HG03097 (cell line): ENCODE results near the gene SP5.
"Not testable (repeated sequence)": the region's sequence is repeated elsewhere in the genome, so short reads cannot be mapped to it uniquely, and the experiment has no call there.

Experiments used
- ATAC-seq: cut with Tn5 transposase; IDR thresholded peaks from one replicate; pipeline ENCODE4 v1.9.1; 2021; ENCODE audit not compliant: unreplicated experiment, low FRiP score

SP5 gene

DNA sequence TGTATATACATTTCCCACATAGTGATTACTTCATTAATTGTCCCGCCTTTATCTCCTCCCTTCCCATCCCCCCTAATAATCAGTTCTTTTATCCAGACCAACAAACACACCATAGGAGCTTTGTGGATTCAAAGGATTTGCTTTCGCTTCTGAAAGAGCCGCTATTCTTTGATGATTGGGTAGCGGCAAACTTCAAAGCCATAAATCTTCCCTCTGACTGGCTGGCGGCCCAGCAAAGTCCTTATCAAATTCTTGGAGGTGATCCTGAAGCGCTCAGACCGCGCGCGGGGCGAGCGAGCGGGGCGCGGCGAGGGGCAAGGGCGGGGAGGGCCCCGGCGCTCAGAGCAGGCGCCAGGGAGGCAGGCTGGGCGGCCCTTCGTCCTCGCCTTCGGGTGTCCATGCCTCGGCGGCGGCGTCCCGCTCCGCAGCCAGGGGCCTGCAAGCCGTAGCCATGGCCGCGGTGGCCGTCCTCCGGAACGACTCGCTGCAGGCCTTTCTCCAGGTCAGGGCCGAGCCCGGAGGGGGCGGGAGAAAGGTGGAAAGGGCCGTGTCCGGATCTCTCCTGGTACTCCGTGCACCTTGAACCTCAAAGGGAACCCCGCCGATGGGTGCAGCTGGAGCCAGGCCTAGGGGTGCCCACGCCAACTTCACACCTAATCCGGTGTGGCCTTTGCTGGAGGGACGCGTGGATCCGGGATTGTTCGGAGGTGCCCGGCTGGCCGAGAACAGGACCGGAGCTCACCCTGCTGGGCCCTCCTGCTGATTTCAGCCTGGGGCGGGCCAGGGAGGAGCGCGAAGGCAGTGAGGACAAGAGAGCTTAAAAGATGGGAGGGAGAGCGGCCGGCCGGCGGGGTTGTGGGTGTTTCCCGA lies at the start of gene SP5:
Gene SP5 (plus strand): TSS at position 276 of the 870 bp plus-strand sequence. CDS start 176 bp downstream, at position 452.
- ATAC-seq = no peak

DNA sequence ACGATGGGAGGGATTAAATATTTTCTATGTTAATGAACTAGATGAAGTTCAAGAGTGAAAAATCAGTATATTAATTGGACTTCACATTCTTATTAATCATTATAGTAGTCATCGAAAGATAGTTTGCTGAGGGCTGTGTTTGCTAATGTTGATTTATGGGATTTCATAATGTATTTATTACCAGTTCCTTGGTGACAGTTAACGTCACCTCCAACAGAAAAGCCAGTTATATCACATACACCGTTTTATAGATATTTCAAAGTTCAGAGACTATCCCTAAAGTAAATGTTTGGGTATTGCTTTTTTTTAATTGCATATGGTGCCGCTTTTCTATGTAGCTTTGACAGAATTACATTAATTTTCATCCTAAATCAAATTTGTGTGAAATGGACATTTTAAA lies 49.4 kb upstream of the SP5 start:
- no peak for ATAC-seq

DNA sequence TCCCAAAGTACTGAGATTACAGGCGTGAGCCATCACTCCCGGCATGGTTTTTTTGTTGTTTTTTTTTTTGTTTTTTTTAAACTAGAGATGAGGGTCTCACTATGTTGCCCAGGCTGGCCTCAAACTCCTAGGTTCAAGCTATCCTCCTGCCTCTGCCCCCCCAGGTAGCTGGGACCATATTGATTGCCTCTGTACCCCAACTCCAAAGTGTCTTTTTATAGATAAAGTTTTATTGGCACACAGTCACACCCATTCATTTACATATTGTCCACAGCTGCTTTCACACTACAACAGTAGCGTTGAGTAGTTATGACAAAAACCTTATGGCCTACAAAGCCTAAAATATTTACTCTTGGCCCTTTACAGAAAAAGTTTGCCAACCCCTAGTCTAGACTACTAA lies 45.2 kb upstream of the SP5 start:
- no peak for ATAC-seq

DNA sequence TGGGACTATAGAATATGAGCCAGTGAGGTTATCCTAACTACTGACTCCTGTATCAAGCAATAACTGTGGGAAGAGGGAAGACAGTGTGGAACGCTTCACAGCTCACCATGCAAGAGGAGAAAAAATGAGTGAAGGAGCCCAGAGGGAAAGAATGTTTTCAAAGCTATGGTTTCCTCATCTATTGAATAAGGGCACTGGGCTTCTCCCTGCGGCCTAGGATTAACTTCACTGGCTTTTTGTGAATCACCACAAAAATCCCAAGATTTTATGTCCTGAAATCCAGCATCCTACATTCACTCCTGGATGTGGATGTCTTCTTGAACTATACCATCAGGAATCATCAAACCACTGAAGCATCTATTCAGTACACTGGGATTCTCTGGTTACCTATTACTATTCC lies 44.5 kb upstream of the SP5 start:
- no peak for ATAC-seq

DNA sequence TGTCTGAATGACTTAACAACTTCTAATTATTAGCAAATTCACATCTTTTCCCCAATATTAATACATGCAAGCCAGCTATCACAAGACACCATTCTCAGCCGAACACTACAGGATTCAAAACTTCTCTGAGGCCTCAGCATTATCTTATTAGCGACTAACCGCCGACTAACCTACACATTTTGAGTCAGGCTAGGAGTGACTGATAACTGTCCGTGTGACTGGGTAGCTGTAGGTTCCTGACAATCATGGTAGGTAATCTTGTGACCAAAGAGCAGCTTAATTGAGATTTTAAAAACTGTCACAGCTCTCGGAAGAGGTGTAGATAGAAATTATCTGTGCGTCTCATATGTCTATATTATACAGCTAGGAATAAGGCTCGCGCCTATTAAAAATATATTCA lies 44.1 kb upstream of the SP5 start:
- ATAC-seq = no peak

DNA sequence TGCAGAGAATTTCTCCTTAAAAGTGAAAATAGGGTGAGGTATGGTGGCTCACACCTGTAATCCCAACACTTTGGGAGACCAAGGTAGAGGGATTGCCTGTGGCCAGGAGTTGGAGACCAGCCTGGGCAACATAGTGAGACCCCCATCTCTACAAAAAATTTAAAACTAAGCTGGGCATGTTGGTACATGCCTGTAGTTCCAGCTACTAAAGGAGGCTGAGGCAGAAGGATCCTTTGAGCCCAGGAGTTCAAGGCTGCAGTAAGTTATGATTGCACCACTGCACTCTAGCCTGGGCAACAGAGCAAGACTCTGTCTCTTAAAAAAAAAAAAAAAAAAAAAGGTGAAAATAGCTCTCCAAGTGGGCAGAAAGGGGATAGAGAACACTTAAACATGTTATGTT lies 40.9 kb upstream of the SP5 start:
- ATAC-seq = not testable (repeated sequence)

DNA sequence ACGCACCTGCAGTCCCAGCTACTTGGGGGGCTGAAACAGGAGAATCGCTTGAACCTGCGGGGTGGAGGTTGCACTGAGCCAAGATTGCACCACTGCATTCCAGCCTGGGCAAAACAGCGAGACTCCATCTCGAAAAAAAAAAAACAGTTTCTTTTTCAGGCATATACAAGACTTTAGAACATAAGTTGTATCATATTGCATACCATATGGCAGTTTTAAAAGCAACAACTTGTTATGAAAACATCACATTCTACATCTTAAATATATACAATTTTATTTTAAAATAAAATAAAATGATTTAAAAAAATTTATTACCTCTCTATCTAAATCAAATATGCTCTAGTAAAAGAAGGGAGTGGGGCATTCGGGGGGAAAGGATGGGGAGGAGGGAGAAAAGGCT lies 39.4 kb upstream of the SP5 start:
- ATAC-seq = no peak

DNA sequence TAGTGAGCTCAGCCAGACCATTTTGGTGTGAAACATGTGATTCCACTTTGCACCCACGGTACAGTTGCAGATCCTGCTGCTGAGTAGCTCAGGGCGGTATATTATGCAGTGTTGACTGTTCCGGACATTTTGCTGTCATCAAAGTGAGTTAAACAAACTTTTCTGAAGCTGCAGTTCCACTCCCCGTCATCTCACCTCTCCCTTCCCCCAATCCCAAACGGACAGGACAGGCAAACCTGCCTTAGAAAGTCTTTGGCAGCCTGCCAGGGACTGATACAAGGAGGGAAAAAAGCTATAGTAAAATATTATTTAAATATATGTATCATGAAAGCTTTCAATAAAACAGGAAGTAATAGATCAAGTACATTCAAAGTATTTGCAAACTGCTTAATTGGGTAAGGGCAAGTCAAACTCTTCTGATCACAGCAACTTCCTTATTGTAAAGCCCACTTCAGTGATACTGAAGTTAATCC lies 35.5 kb upstream of the SP5 start:
- ATAC-seq = no peak

DNA sequence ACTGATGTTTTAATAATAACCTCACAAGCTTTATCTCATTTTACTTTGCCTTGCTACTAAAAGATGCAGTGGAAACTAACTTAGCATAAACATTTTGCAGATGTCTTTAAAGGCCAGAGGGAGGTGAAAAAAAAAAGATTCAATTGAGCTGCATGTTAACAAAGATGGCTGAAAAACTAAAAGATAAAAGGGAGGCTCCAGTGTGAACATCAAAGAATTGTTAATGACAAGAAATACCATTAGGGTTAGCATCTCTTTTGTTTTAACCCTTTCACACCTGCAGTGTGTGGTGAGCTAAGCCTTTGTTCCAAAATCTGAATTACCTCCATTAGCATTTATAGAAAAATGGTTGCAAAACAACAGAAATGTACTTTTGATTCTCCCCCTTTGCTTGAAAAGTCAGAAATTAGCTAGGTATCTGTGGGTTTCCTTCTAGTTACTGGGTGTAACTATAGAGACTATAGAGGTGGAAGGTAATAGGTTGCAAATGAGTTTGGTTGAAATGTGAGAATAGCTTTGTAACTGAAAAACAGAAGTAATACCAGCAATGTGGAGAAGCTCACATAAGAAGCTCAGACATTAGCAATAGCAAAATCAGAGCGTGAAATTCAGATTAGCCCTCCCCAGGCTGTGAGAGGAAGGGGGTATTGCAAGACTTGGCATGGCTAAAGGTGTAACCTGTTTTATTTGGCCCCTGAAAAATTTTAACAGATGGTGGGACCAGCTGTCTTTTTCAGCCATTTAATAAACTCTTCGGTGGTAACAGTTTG lies 34.8 kb upstream of the SP5 start:
- no peak for ATAC-seq

DNA sequence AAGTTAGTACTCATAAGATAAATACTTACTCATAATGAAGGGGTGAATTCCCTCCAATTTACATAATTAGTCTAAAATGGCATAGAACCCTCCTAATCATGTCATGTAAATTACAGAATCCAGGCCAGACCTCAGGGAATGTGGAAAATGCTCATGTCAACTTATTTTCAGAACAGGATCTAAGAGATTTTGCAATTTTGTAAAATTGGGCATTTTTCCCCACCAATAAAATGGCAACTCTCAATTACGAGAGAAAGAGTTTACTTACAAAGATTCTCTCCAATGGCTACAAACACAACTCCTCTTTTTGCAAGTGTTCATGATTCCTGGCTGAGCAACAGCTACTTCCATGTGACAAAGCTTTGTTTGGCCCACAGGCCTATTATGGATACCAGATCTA lies 33.8 kb upstream of the SP5 start:
- no peak for ATAC-seq

DNA sequence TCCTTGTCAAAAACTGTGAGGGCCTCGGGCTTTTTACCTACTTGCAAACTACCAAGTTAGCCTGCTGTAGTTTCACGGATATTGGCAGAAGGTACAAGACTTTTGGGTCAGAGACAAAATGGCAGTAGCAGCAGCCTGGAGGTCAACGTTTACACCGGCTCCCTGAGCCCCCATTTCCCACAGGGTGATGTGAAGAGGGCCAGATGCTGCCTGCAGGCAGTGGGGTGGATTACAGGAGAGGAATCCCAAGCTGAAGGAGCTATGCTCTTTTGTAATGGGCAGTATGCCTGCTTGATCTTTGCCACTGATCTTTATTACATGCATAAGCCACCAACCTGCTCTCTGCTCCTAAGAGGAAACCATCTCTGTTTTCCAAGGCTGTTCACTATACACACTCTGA lies 29.5 kb upstream of the SP5 start:
- ATAC-seq = no peak

DNA sequence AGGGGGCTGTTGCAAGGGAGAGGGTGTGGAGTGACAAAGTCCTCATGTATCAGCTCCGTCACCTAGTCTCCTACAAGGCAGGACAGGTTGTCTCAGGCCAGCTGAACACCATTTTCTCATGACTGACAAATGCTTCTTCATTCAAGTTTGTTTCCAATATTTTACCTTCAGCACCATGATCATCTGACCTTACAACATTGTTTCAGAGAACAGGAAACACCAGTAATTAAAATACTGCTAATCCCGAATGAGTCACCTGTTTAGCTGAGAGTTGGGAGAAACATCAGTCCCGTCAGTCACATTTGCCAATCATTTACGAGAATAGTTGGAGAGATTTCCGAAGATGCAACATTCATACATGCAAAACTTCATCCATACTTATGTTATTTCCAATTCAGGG lies 25.7 kb upstream of the SP5 start:
- no peak for ATAC-seq

DNA sequence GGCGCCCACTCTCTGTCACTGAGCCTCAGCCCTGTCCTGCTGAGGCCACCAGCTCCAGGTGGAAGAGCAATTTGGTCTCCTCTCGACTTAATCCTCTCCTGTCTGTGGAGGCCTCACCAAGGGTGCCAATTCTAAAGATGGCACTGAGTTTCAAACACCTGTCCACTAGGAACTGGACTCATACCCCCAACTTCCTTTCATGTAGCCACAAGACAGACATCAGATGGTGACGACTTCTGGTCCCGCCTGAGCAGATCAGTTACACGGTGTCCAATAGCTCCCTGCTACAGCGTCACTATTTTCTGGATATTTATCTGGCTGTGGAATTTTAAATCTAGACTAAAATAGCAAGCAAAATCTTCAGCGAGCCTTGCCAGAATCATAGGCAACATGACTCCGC lies 24.5 kb upstream of the SP5 start:
- no peak for ATAC-seq

DNA sequence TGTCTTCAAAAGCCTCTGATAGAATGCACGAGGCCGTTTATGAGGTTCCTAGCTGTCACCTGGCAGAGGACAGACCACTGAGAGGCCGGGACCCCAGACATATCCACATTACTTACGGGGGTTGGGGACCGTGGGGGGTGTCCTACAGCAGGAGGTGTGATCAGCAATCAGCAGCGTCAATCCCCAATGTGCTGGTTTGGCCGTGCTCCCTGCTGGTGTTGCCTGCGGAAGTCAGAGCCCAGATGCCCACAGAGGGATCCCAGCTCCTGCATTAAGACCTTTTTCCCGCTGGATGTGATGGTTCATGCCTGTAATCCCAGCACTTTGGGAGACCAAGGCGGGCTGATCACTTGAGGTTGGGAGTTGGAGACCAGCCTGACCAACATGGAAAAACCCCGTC lies 20.8 kb upstream of the SP5 start:
- ATAC-seq = no peak

DNA sequence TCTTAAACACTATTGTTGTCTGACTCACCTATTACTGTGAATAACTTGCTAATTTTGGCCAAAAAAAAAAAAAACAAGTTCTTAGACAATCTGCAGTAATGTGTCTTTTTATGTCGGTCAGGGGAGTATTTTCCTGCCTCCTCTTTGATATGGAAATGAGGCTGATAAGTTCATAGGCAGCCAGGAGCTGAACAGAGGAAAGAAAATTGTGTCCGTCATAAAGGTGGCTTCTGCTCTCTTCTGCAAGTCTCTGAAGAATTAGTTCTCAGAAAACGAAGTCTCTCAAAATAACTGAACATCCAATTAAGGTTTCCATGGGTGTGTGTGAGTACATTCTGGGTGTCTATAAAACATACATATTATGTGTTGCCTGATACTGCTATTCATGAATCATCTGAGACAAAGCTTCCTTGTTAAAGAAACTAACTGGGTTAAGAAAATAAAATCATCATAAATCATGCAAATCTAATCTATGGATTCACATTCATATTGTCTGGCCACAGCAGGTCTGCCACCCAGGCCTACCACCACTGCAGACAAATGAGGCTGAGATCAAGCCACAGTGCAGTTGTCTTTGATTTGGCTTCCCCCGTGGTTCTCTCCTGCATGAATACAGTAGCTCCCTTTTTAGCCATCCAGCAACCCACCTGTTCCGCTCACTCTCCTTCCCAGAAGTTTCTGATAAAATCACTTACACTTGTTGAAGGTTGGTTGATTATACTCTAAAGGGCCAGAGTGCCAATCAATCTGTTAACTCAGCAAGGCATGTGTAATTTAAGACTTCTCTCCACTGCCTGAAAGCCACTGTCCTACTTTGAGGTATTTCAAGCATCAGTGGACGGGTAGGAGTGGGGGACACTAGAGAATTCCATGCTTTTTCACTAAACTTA lies 19.4 kb upstream of the SP5 start:
- ATAC-seq = no peak

DNA sequence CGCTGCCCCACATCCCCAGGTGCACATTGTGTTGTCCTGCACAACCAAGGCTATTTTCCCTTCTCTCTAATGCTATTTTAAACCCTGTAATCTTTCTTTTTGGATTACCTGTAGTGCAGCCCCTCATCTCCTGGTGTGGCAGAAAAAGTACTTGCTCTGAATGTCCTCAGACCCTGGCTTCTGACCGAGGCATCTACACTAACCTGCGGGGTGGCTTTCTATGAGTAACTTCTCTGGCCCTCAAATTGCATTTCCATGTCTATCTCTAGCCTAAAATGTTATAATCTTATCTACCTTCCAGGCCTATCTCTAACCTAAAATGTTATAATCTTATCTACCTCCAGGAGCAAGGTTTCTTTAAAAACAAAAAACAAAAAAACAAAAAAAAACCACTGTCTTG lies 18.2 kb upstream of the SP5 start:
- ATAC-seq = no peak

DNA sequence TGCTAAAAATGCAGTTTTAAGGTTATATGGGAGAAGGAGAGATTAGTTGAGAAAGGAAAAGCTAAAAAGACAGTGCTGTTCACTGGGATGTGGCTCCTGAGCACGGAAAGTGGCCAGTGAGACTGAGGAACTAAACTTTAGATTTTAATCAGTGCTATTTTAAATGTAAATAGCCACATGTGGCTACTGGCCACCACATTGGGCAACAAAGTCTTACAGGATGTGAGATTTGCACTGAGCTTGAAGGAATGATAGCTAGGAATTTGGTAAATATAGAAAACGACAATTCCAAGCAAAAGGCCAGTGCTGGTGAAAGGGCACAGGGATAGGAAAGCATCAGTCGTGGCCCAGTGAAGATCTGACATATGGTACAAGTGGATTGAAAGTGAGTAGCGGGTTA lies 14.1 kb upstream of the SP5 start:
- no peak for ATAC-seq

DNA sequence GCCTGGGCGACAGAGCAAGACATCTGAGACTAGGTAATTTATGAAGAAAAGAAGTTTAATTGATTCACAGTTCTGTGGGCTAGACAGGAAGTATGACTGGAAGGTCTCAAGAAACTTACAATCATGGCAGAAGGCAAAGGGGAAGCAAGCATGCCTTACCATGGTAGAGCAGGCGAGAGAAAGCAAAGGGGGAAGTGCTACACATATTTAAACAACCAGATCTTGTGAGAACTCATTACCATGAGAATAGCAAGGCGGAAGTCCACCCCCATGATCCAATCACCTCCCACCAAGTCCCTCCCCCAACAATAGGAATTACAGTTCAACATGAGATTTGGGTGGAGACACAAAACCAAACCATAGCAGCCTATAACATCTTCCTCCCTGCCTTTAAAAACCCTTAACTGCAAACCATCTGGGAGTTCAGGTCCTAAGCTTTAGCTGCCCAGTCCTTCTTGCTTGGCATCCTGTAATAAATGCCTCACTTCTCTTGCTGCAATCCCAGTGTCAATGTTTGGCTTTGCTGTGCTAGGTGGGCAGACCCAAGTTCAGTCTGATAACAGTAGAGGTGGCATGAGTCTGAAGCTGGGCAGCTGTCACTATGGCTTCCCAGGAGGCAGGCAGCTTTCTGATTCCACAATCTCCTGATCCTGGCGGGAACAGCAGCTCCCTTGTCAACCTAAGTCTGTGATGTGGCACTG lies 11.2 kb upstream of the SP5 start:
- no peak for ATAC-seq

DNA sequence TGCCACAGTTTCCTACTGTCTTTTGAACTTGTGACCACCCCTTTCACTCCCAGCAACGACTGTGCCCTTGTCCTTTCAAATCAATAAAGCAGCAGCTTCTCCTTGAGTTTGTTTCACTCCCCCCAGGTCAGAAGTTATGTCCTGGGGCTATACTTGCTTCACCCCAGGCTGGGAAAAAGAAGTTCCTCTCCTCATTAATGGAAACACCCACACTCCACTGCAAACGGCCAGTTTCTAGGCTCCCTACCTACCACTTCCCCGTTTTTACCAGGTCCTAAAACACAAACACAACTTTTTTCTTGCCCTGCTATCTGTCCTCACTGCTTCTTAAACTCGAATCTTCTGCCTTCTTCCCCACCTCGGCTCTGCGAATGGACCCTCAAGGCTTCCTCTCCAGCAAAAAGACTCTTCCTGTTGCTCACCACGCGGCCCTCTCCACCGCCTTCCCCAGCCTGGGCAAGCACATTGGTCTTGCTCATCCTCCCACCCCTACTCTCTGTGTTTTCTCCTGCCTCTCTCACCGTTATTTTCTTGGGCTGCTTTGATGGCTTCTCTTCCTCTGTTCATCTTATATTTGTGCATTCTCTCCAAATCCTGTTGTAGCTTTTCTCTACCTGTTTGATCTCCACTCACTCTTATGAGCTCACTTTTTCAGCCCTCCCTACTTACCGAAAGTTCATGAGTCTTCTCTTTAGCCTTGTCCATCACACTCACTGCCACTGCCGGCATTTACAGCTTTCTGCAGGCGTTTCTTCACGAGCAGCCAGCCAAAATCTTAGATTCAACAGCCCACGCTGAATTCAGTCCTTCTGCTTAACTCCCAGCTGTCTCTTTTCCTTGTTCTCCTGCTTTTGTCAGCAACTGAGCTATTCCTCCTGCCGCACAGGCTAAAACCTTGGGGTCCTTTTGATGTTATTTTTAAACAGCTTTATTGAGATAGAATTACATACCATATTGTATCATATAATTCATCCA lies 7.0 kb upstream of the SP5 start:
- ATAC-seq = no peak
